Thyroid gland (tissue), 4 donors: ENCODE measurements around the gene IGF2BP1. TPM values are rescaled to one million over a fixed set of nuclear protein-coding genes. Genes with fewer than 3 reads are reported as not detected.

Experiments used
- DNase-seq, 2 donors: peaks; one replicate each; pipeline ENCODE4 v3.0.0-alpha.2; 2019
- H3K27ac ChIP-seq, 3 donors: fragments of 200-600 bp; sonication (generic); 1 replicate in 2 of 3; 2 replicates in 1 of 3; pipeline ENCODE4 v1.5.1; 2016 to 2019; ENCODE audit warnings: mild to moderate bottlenecking in 1 of 3, moderate library complexity in 1 of 3
- H3K27me3 ChIP-seq: fragments of 200-600 bp; sonication (generic); one replicate; pipeline ENCODE4 v1.5.1; 2019
- H3K36me3 ChIP-seq, 2 donors: fragments of 200-600 bp; sonication (generic); one replicate each; pipeline ENCODE4 v1.5.1; 2016 to 2019
- H3K4me1 ChIP-seq, 2 donors: fragments of 200-600 bp; sonication (generic); one replicate each; pipeline ENCODE4 v1.5.1; 2017 to 2019
- H3K4me3 ChIP-seq, 3 donors: fragments of 200-600 bp; sonication (generic); replicated peaks in 1 of 3; 1 replicate in 2 of 3; 2 replicates in 1 of 3; pipeline ENCODE4 v1.5.1; 2016; ENCODE audit warnings: mild to moderate bottlenecking in 1 of 3
- H3K9me3 ChIP-seq: fragments of 200-600 bp; sonication (generic); one replicate; pipeline ENCODE4 v1.5.1; 2017
- POLR2A ChIP-seq, 2 donors: fragments of 450-650 bp; IDR thresholded peaks; one replicate each; pipeline ENCODE4 v1.6.1; 2017; ENCODE audit warnings: antibody characterized with exemption in 2 of 2, mild to moderate bottlenecking in 2 of 2, moderate library complexity in 1 of 2
- WGBS, 2 donors: methylation state at CpG; one replicate each; pipeline ENCODE4 v1.1.5; 2017; 5-methylcytosine and 5-hydroxymethylcytosine counted together
- intact Hi-C: fragments of 100-400 bp; cut with DNase I; formaldehyde crosslinking; loops from one replicate; pipeline ENCODE4 v1.15.1; 2023
- total RNA-seq, 4 donors: library from RNA; depleted of rRNA; stranded (reverse); fragments of >200 nt; gene quantifications; one replicate each; pipeline ENCODE4 v1.2.3, GENCODE V29; 2016
- TF ChIP-seq, protein P1 (sequence below), 6 experiments: fragments of 200-600 bp in 3 of 6; fragments of 450-650 bp in 3 of 6; sonication (generic) in 3 of 6; IDR thresholded peaks; one replicate each; pipeline ENCODE4 v1.5.1; 2016 to 2019; ENCODE audit warnings: antibody characterized with exemption in 6 of 6, mild to moderate bottlenecking in 2 of 6, inconsistent platforms in 1 of 6, moderate library complexity in 1 of 6

Gene IGF2BP1
- total RNA-seq = under 1 TPM in 2 of 4 donors, not detected in 2; 0.33 to 0.94 TPM

DNA sequence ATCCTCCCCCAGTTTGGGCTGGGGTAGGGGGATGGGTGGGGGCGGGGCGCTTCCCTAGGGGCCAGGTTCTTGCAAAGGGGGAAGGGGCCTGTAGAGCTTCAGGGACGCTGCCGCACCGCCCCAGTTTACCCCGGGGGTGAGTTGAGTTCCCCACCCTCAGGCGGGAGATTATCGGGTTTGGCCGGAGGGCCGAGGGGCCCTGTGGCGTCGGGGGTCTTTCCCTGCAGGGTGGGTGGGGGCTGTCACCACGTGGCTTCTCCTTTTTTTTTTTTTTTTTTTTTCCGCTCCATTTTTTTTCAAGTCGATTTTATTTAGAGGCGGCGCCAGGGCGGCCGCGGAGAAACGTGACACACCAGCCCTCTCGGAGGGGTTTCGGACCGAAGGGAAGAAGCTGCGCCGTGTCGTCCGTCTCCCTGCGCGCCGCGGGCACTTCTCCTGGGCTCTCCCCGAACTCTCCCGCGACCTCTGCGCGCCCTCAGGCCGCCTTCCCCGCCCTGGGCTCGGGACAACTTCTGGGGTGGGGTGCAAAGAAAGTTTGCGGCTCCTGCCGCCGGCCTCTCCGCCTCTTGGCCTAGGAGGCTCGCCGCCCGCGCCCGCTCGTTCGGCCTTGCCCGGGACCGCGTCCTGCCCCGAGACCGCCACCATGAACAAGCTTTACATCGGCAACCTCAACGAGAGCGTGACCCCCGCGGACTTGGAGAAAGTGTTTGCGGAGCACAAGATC is at the start of gene IGF2BP1:
TSS of gene IGF2BP1 (plus strand) at position 283 of the 724 bp plus-strand sequence. CDS start at position 644, 361 bp downstream.
- Histone ChIP-seq H3K9me3 (no peaks in the 10 kb centered on the region), H3K27ac (no peak within 1 kb of the TSS), H3K36me3 (no peaks in the 10 kb centered on the region), H3K4me1 (peaks cover 9 to 28% of the 10 kb centered on the region in 2 donors), H3K27me3 (peaks cover 74% of the 10 kb centered on the region), H3K4me3 (no peak within 1 kb of the TSS)
- no peak for DNase-seq
- 2 to 3% methylated on average over 35 to 55 of the region's 62 CpGs for WGBS, 2 donors
- intact Hi-C loops = loop anchor here (10.0 kb wide), 2 partner anchors 262 to 402 kb away; partner anchors contain the start of genes HOXB3 and HOXB5
- no peak for TF ChIP-seq POLR2A (IDR thresholded peaks at IDR 0.05)
- TF ChIP-seq, protein P1, sequence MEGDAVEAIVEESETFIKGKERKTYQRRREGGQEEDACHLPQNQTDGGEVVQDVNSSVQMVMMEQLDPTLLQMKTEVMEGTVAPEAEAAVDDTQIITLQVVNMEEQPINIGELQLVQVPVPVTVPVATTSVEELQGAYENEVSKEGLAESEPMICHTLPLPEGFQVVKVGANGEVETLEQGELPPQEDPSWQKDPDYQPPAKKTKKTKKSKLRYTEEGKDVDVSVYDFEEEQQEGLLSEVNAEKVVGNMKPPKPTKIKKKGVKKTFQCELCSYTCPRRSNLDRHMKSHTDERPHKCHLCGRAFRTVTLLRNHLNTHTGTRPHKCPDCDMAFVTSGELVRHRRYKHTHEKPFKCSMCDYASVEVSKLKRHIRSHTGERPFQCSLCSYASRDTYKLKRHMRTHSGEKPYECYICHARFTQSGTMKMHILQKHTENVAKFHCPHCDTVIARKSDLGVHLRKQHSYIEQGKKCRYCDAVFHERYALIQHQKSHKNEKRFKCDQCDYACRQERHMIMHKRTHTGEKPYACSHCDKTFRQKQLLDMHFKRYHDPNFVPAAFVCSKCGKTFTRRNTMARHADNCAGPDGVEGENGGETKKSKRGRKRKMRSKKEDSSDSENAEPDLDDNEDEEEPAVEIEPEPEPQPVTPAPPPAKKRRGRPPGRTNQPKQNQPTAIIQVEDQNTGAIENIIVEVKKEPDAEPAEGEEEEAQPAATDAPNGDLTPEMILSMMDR (IDR thresholded peaks at IDR 0.05) = no peak

DNA sequence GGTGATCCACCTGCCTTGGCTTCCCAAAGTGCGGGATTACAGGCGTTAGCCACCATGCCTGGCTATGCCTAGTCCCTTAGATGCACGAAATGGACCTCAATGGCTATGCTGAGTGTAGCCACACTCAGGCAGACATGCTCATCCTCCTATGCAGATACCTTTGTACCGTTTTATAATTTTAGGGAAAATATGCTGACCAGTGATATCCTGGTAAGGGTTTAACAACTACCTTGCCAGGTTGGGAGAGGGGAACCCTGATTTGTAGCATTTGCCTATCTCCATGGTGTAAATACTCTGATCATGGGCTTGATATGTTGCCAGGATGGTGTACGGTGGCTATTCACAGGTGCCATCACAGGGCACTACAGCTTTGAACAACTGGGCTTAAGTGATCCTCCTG is 45.6 kb upstream of the IGF2BP1 start:
- H3K36me3 ChIP-seq = no peaks in the 10 kb centered on the region
- whole genome bisulfite sequencing, 2 donors = 70 to 77% methylated on average over 5 of the region's 5 CpGs
- H3K27me3 ChIP-seq = no peaks in the 10 kb centered on the region
- DNase-seq = no peak
- H3K27ac ChIP-seq = no peak overlapping the region
- H3K4me1 ChIP-seq = no peaks in the 10 kb centered on the region
- intact Hi-C loops = no loop called here
- H3K4me3 ChIP-seq = no peak overlapping the region
- TF ChIP-seq, protein P1 (IDR thresholded peaks at IDR 0.05) = no peak
- TF ChIP-seq POLR2A (IDR thresholded peaks at IDR 0.05) = no peak
- H3K9me3 ChIP-seq = no peaks in the 10 kb centered on the region

DNA sequence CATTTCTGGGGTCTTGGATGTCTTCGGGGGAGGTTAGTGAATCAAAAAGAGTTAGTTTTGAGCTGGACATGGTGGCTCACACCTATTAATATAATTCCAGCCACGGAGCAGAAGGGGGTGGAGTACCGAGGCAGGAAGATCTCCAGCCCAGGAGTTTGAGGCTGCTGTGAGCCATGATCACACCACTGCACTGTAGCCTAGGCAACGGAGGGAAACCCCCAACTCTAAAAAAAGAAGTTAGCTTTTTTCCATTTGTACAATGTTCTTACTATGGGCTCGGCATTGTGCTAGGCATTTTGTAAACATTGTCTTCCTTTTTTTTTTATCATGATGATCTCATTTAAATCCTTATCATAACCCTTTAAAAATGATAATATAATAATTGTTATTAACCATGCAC is 44.3 kb upstream of the IGF2BP1 start:
- Histone ChIP-seq H3K27me3 (no peaks in the 10 kb centered on the region), H3K4me3 (no peak overlapping the region), H3K4me1 (no peaks in the 10 kb centered on the region), H3K27ac (no peak overlapping the region), H3K36me3 (no peaks in the 10 kb centered on the region), H3K9me3 (no peaks in the 10 kb centered on the region)
- intact Hi-C loops = no loop called here
- TF ChIP-seq, protein P1 (IDR thresholded peaks at IDR 0.05) = no peak
- TF ChIP-seq POLR2A (IDR thresholded peaks at IDR 0.05) = no peak
- DNase-seq = no peak
- 39 to 51% methylated on average over 5 of the region's 5 CpGs for WGBS, 2 donors

DNA sequence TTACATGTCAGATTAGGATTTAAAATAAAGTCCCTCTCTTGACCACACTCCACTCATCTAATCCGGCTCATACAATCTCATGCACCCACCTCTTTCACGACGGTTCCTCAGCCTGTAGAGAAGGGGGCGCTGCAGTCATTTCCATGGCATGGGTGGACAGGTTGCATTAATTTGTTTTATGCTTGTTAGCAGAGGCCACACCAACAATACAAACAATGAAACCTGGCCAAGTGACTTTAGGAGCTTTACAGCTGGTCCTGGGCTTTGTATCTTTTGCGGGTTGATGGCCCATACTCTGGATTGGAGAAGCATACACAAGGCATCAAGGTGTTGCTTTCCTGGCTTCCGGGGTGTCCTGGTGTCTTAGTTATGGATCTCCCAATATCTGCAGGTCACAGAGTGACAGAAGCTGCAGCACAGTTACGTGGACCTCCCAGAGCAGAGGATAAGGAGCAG is 42.9 kb upstream of the IGF2BP1 start:
- H3K27me3 ChIP-seq = no peaks in the 10 kb centered on the region

More for the DNA sequence above, 42.9 kb upstream of the IGF2BP1 start:
- H3K4me3 ChIP-seq = no peak overlapping the region
- H3K9me3 ChIP-seq = no peaks in the 10 kb centered on the region
- intact Hi-C loops = no loop called here
- H3K4me1 ChIP-seq = no peaks in the 10 kb centered on the region
- H3K36me3 ChIP-seq = no peaks in the 10 kb centered on the region
- no peak overlapping the region for H3K27ac ChIP-seq
- 35 to 41% methylated on average over 7 of the region's 7 CpGs for WGBS, 2 donors
- DNase-seq = no peak
- TF ChIP-seq, protein P1 (IDR thresholded peaks at IDR 0.05) = no peak
- TF ChIP-seq POLR2A (IDR thresholded peaks at IDR 0.05) = no peak
